ENCODE results near the gene PRUNE2.

PRUNE2 gene

GRCh38 chr9:76906647-76906975 is 697 bp upstream of the PRUNE2 start:
- H3K9ac ChIP-seq (ENCODE audit: insufficient read length): no peak overlapping the region

GRCh38 chr9:76904661-76905457 is 1.1 kb downstream of the PRUNE2 start:
- Histone ChIP-seq H3K4me3 (no peak overlapping the region), H3K9me3 (ENCODE audit: low read depth, low read length) (no peaks in the 10 kb centered on the region), H3K27ac (no peak overlapping the region), H3K36me3 (ENCODE audit: insufficient read depth, low read length) (no peaks in the 10 kb centered on the region), H3K9ac (ENCODE audit: insufficient read length) (no peak overlapping the region)
- no peak for DNase-seq (ENCODE audit: low read depth, low spot score)
- no peak for TF ChIP-seq FOXP2 (optimal IDR thresholded peaks at IDR 0.05; ENCODE audit: control extremely low read depth, extremely low read length, insufficient read depth)
- no peak for TF ChIP-seq POLR2AphosphoS5 (IDR thresholded peaks at IDR 0.05; ENCODE audit: borderline replicate concordance, low read depth, low read length)
- TF ChIP-seq EZH2 (IDR thresholded peaks at IDR 0.05): no peak

More at GRCh38 chr9:76906647-76906975, 697 bp upstream of the PRUNE2 start:
- Histone ChIP-seq H3K4me3 (no peak overlapping the region), H3K27ac (no peak overlapping the region), H3K36me3 (ENCODE audit: insufficient read depth, low read length) (no peaks in the 10 kb centered on the region), H3K9me3 (ENCODE audit: low read depth, low read length) (no peaks in the 10 kb centered on the region)
- TF ChIP-seq FOXP2 (optimal IDR thresholded peaks at IDR 0.05; ENCODE audit: control extremely low read depth, extremely low read length, insufficient read depth) (no peak), POLR2AphosphoS5 (IDR thresholded peaks at IDR 0.05; ENCODE audit: borderline replicate concordance, low read depth, low read length) (no peak), EZH2 (IDR thresholded peaks at IDR 0.05) (no peak)
- DNase-seq (ENCODE audit: low read depth, low spot score): no peak

- no peak overlapping the region for H3K27ac ChIP-seq
- H3K4me3 ChIP-seq: no peak overlapping the region
- no peak for DNase-seq (ENCODE audit: low read depth, low spot score)
- H3K9ac ChIP-seq (ENCODE audit: insufficient read length): no peak overlapping the region
- no peaks in the 10 kb centered on the region for H3K9me3 ChIP-seq (ENCODE audit: low read depth, low read length)
- H3K36me3 ChIP-seq (ENCODE audit: insufficient read depth, low read length): no peaks in the 10 kb centered on the region
- TF ChIP-seq EZH2 (IDR thresholded peaks at IDR 0.05): no peak
Observed at GRCh38 chr9:76902395-76902794, 3.5 kb downstream of the PRUNE2 start.

- DNase-seq (ENCODE audit: low read depth, low spot score): no peak
- Histone ChIP-seq H3K9me3 (ENCODE audit: low read depth, low read length) (no peaks in the 10 kb centered on the region), H3K27ac (no peak overlapping the region), H3K36me3 (ENCODE audit: insufficient read depth, low read length) (no peaks in the 10 kb centered on the region), H3K9ac (ENCODE audit: insufficient read length) (no peak overlapping the region), H3K4me3 (no peak overlapping the region)
- no peak for TF ChIP-seq FOXP2 (optimal IDR thresholded peaks at IDR 0.05; ENCODE audit: control extremely low read depth, extremely low read length, insufficient read depth)
- no peak for TF ChIP-seq POLR2AphosphoS5 (IDR thresholded peaks at IDR 0.05; ENCODE audit: borderline replicate concordance, low read depth, low read length)
Observed at GRCh38 chr9:76901801-76902200, 4.1 kb downstream of the PRUNE2 start.

GRCh38 chr9:76900884-76901440 is 5.0 kb downstream of the PRUNE2 start:
- Histone ChIP-seq H3K9me3 (ENCODE audit: low read depth, low read length) (no peaks in the 10 kb centered on the region), H3K9ac (ENCODE audit: insufficient read length) (no peak overlapping the region), H3K27ac (no peak overlapping the region), H3K4me3 (no peak overlapping the region), H3K36me3 (ENCODE audit: insufficient read depth, low read length) (no peaks in the 10 kb centered on the region)
- DNase-seq (ENCODE audit: low read depth, low spot score): no peak
- no peak for TF ChIP-seq POLR2AphosphoS5 (IDR thresholded peaks at IDR 0.05; ENCODE audit: borderline replicate concordance, low read depth, low read length)
- TF ChIP-seq FOXP2 (optimal IDR thresholded peaks at IDR 0.05; ENCODE audit: control extremely low read depth, extremely low read length, insufficient read depth): no peak
- TF ChIP-seq EZH2 (IDR thresholded peaks at IDR 0.05): no peak

- H3K4me3 ChIP-seq: no peak overlapping the region
- H3K27ac ChIP-seq: no peak overlapping the region
- H3K9me3 ChIP-seq (ENCODE audit: low read depth, low read length): no peaks in the 10 kb centered on the region
- no peak for TF ChIP-seq POLR2AphosphoS5 (IDR thresholded peaks at IDR 0.05; ENCODE audit: borderline replicate concordance, low read depth, low read length)
- no peak for TF ChIP-seq FOXP2 (optimal IDR thresholded peaks at IDR 0.05; ENCODE audit: control extremely low read depth, extremely low read length, insufficient read depth)
- TF ChIP-seq EZH2 (IDR thresholded peaks at IDR 0.05): no peak
- no peak for DNase-seq (ENCODE audit: low read depth, low spot score)
- no peaks in the 10 kb centered on the region for H3K36me3 ChIP-seq (ENCODE audit: insufficient read depth, low read length)
- no peak overlapping the region for H3K9ac ChIP-seq (ENCODE audit: insufficient read length)
Observed at GRCh38 chr9:76898786-76899185, 7.1 kb downstream of the PRUNE2 start.

GRCh38 chr9:76897804-76898525 is 7.9 kb downstream of the PRUNE2 start:
- H3K9me3 ChIP-seq (ENCODE audit: low read depth, low read length): no peaks in the 10 kb centered on the region
- no peak overlapping the region for H3K4me3 ChIP-seq
- TF ChIP-seq POLR2AphosphoS5 (IDR thresholded peaks at IDR 0.05; ENCODE audit: borderline replicate concordance, low read depth, low read length) (no peak), FOXP2 (optimal IDR thresholded peaks at IDR 0.05; ENCODE audit: control extremely low read depth, extremely low read length, insufficient read depth) (no peak), EZH2 (IDR thresholded peaks at IDR 0.05) (no peak)
- H3K27ac ChIP-seq: no peak overlapping the region
- no peak overlapping the region for H3K9ac ChIP-seq (ENCODE audit: insufficient read length)
- no peak for DNase-seq (ENCODE audit: low read depth, low spot score)
- H3K36me3 ChIP-seq (ENCODE audit: insufficient read depth, low read length): no peaks in the 10 kb centered on the region

GRCh38 chr9:76896035-76896434 is 9.9 kb downstream of the PRUNE2 start:
- TF ChIP-seq FOXP2 (optimal IDR thresholded peaks at IDR 0.05; ENCODE audit: control extremely low read depth, extremely low read length, insufficient read depth): no peak
- TF ChIP-seq POLR2AphosphoS5 (IDR thresholded peaks at IDR 0.05; ENCODE audit: borderline replicate concordance, low read depth, low read length): no peak
- no peak for TF ChIP-seq EZH2 (IDR thresholded peaks at IDR 0.05)
- H3K9me3 ChIP-seq (ENCODE audit: low read depth, low read length): no peaks in the 10 kb centered on the region
- no peak overlapping the region for H3K9ac ChIP-seq (ENCODE audit: insufficient read length)
- no peaks in the 10 kb centered on the region for H3K36me3 ChIP-seq (ENCODE audit: insufficient read depth, low read length)
- DNase-seq (ENCODE audit: low read depth, low spot score): no peak
- H3K27ac ChIP-seq: no peak overlapping the region
- H3K4me3 ChIP-seq: no peak overlapping the region
